GM18499 (cell line): ENCODE data around the gene REEP6.
"Not testable (repeated sequence)": the region's sequence is repeated elsewhere in the genome, so short reads cannot be mapped to it uniquely, and the experiment has no call there.

Experiments used
- ATAC-seq: cut with Tn5 transposase; IDR thresholded peaks from one replicate; pipeline ENCODE4 v1.9.1; 2021; ENCODE audit warnings: moderate number of reproducible peaks; ENCODE audit not compliant: insufficient read depth, unreplicated experiment

REEP6 gene

GRCh38 chr19:1471515-1472160, 19.3 kb upstream of the REEP6 start:
- ATAC-seq = no peak

- no peak for ATAC-seq
Measured at GRCh38 chr19:1472231-1473084, 18.5 kb upstream of the REEP6 start.

- no peak for ATAC-seq
Measured at GRCh38 chr19:1473085-1473851, 17.7 kb upstream of the REEP6 start.

- no peak for ATAC-seq
Measured at GRCh38 chr19:1474011-1474764, 16.8 kb upstream of the REEP6 start.

GRCh38 chr19:1474765-1475351, 16.1 kb upstream of the REEP6 start:
- ATAC-seq = no peak

- no peak for ATAC-seq
Measured at GRCh38 chr19:1475751-1476437, 15.1 kb upstream of the REEP6 start.

- not testable (repeated sequence) for ATAC-seq
Measured at GRCh38 chr19:1477056-1477455, 13.9 kb upstream of the REEP6 start.

- ATAC-seq = peak; percentile 71
Measured at GRCh38 chr19:1478934-1479707, 11.9 kb upstream of the REEP6 start, which contains the start of gene C19orf25. TSS of gene C19orf25 (minus strand) at chr19:1479215. CDS start at chr19:1478903, 312 bp downstream.

GRCh38 chr19:1481224-1481892, 9.6 kb upstream of the REEP6 start:
- ATAC-seq = no peak

- no peak for ATAC-seq
Measured at GRCh38 chr19:1481893-1482360, 9.1 kb upstream of the REEP6 start.

GRCh38 chr19:1482361-1483130, 8.4 kb upstream of the REEP6 start:
- ATAC-seq = no peak

GRCh38 chr19:1483131-1483978, 7.6 kb upstream of the REEP6 start:
- no peak for ATAC-seq

GRCh38 chr19:1483979-1484428, 7.0 kb upstream of the REEP6 start:
- no peak for ATAC-seq

GRCh38 chr19:1486720-1487575, 4.0 kb upstream of the REEP6 start:
- no peak for ATAC-seq

- no peak for ATAC-seq
Measured at GRCh38 chr19:1487576-1488281, 3.3 kb upstream of the REEP6 start.
